ENCODE data around the gene CTBS.

- no peak for TF ChIP-seq CTCF (IDR thresholded peaks at IDR 0.05)
- TF ChIP-seq POLR2A (IDR thresholded peaks at IDR 0.05): no peak
Measured at GRCh38 chr1:84598418-84598817, 24.2 kb upstream of the CTBS start.
